GM12891 (cell line): ENCODE measurements around the gene RARB.

Experiments used
- DNase-seq: peaks from one replicate; pipeline ENCODE4 v3.0.0; 2011; ENCODE audit warnings: low spot score; ENCODE audit not compliant: insufficient read length
- FAIRE-seq: peaks from 2 replicates; lab custom pipeline; 2011; peaks lifted over from hg19 to GRCh38; lab: Jason Lieb, UNC
- PAX5 ChIP-seq: IDR thresholded peaks from 2 replicates; pipeline ENCODE4 v1.6.1; 2011; ENCODE audit warnings: low read length, moderate library complexity, mild to moderate bottlenecking; ENCODE audit not compliant: insufficient read depth, severe bottlenecking
- POLR2A ChIP-seq: IDR thresholded peaks from 2 replicates; pipeline ENCODE4 v1.6.1; 2011; ENCODE audit warnings: low read depth, low read length, control low read depth
- POLR2AphosphoS5 ChIP-seq: IDR thresholded peaks from 2 replicates; pipeline ENCODE4 v1.6.1; 2011; ENCODE audit warnings: low read depth, low read length, control low read depth
- POU2F2 ChIP-seq: IDR thresholded peaks from 2 replicates; pipeline ENCODE4 v1.6.1; 2011; ENCODE audit warnings: low read depth, mild to moderate bottlenecking, control low read depth, low read length, moderate library complexity
- SPI1 ChIP-seq: IDR thresholded peaks from 2 replicates; pipeline ENCODE4 v1.6.1; 2011; ENCODE audit warnings: low read depth, low read length, control low read depth
- TAF1 ChIP-seq: IDR thresholded peaks from 2 replicates; pipeline ENCODE4 v1.6.1; 2011; ENCODE audit warnings: low read depth, low read length, control low read depth

Gene RARB

GRCh38 chr3:25557694-25558093 is 129.6 kb downstream of the RARB start:
- TF ChIP-seq TAF1, result no peak
- TF ChIP-seq POLR2AphosphoS5, result no peak
- no peak for TF ChIP-seq POU2F2
- no peak for TF ChIP-seq PAX5
- no peak for TF ChIP-seq POLR2A
- no peak for TF ChIP-seq SPI1
- no peak for DNase-seq
- FAIRE-seq, result no peak

- no peak for FAIRE-seq
- no peak for DNase-seq
- TF ChIP-seq SPI1 (no peak), POU2F2 (no peak), PAX5 (no peak), POLR2AphosphoS5 (no peak), POLR2A (no peak), TAF1 (no peak)
These were observed 130.1 kb downstream of the RARB start for GRCh38 chr3:25558121-25558520.

- no peak for DNase-seq
- TF ChIP-seq POU2F2, result no peak
- TF ChIP-seq SPI1, result no peak
- no peak for TF ChIP-seq PAX5
- no peak for TF ChIP-seq TAF1
- no peak for TF ChIP-seq POLR2A
- TF ChIP-seq POLR2AphosphoS5, result no peak
- no peak for FAIRE-seq
These were observed 130.7 kb downstream of the RARB start for GRCh38 chr3:25558796-25559195.

GRCh38 chr3:25563601-25564000 is 135.5 kb downstream of the RARB start:
- DNase-seq (no peak), FAIRE-seq (no peak)
- TF ChIP-seq POU2F2, result no peak
- TF ChIP-seq PAX5, result no peak
- no peak for TF ChIP-seq POLR2A
- no peak for TF ChIP-seq POLR2AphosphoS5
- no peak for TF ChIP-seq TAF1
- no peak for TF ChIP-seq SPI1

GRCh38 chr3:25564075-25564474 is 136.0 kb downstream of the RARB start:
- no peak for TF ChIP-seq POLR2AphosphoS5
- TF ChIP-seq PAX5, result no peak
- no peak for TF ChIP-seq TAF1
- no peak for TF ChIP-seq POU2F2
- TF ChIP-seq POLR2A, result no peak
- no peak for TF ChIP-seq SPI1
- FAIRE-seq (no peak), DNase-seq (no peak)

- no peak for FAIRE-seq
- TF ChIP-seq PAX5, result no peak
These were observed 137.7 kb downstream of the RARB start for GRCh38 chr3:25565807-25566206.

GRCh38 chr3:25566358-25566920 is 138.4 kb downstream of the RARB start:
- FAIRE-seq, result no peak
- TF ChIP-seq POU2F2, result no peak
- TF ChIP-seq POLR2AphosphoS5, result no peak
- TF ChIP-seq PAX5, result no peak
- no peak for TF ChIP-seq POLR2A
- no peak for TF ChIP-seq TAF1
- no peak for TF ChIP-seq SPI1

More at GRCh38 chr3:25565807-25566206, 137.7 kb downstream of the RARB start:
- DNase-seq, result no peak

GRCh38 chr3:25567388-25567787 is 139.3 kb downstream of the RARB start:
- FAIRE-seq, result no peak
- no peak for TF ChIP-seq POU2F2
- TF ChIP-seq TAF1, result no peak
- TF ChIP-seq POLR2AphosphoS5, result no peak
- TF ChIP-seq PAX5, result no peak
- no peak for TF ChIP-seq SPI1
- no peak for TF ChIP-seq POLR2A
- DNase-seq, result no peak

More at GRCh38 chr3:25566358-25566920, 138.4 kb downstream of the RARB start:
- DNase-seq, result no peak

- DNase-seq (no peak), FAIRE-seq (no peak)
- TF ChIP-seq POLR2AphosphoS5 (no peak), POU2F2 (no peak), TAF1 (no peak), PAX5 (no peak), POLR2A (no peak), SPI1 (no peak)
These were observed 139.9 kb downstream of the RARB start for GRCh38 chr3:25567806-25568524.

GRCh38 chr3:25568525-25569078 is 140.5 kb downstream of the RARB start:
- no peak for TF ChIP-seq POU2F2
- DNase-seq (no peak), FAIRE-seq (no peak)

GRCh38 chr3:25571285-25571684 is 143.2 kb downstream of the RARB start:
- FAIRE-seq (no peak), DNase-seq (no peak)
- TF ChIP-seq TAF1, result no peak
- no peak for TF ChIP-seq PAX5
- TF ChIP-seq POU2F2, result no peak
- TF ChIP-seq POLR2A, result no peak
